Measurements from ENCODE around the gene SAMD14. TPM values are rescaled to one million over a fixed set of nuclear protein-coding genes. Genes with fewer than 3 reads are reported as not detected.

The SAMD14 gene
- total and polyA plus RNA-seq, 7 donors: 0.55 to 2.7 (median 1.0) TPM

DNA sequence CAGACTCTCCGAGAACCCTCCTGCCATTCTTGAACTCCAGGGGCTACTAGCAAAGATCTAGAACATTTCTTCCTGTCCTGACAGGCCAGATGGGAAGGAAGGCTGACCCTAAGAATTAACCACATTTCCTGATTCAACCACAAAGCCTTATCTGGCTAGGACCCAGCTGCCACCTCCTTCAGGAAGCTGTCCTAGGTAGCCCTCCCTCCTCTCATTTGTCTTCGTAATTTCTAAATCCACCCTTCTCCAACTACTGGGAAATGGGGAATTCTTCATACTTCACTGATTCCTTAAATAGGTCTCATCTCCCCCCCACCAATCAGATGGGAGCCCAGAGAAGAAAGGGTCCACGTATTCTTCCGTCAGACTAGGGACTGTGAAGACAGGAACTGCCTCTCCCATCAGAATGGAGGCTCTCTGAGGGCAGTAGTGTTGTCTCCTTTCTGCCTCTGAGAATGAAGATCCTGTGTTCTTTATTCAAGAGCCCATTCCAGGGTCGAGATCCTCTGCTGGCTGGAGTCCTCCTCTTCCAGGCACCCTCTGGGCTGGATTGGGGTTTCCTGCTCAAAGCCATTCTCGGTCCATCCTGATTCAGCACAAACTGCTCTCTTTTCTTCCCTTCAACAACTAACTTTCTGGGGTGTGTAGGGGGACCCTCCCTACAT lies 2.1 kb downstream of the SAMD14 start:
- H3K9me3 ChIP-seq: no peaks in the 10 kb centered on the region
- peaks cover 15% of the 10 kb centered on the region for H3K4me1 ChIP-seq
- WGBS, 3 donors: 59 to 75% (median 72%) methylated on average over 6 of the region's 6 CpGs
- H3K27me3 ChIP-seq (ENCODE audit: insufficient read depth in 3 of 3, low read length in 2 of 3): no peaks in the 10 kb centered on the region
- TF ChIP-seq, protein P1, sequence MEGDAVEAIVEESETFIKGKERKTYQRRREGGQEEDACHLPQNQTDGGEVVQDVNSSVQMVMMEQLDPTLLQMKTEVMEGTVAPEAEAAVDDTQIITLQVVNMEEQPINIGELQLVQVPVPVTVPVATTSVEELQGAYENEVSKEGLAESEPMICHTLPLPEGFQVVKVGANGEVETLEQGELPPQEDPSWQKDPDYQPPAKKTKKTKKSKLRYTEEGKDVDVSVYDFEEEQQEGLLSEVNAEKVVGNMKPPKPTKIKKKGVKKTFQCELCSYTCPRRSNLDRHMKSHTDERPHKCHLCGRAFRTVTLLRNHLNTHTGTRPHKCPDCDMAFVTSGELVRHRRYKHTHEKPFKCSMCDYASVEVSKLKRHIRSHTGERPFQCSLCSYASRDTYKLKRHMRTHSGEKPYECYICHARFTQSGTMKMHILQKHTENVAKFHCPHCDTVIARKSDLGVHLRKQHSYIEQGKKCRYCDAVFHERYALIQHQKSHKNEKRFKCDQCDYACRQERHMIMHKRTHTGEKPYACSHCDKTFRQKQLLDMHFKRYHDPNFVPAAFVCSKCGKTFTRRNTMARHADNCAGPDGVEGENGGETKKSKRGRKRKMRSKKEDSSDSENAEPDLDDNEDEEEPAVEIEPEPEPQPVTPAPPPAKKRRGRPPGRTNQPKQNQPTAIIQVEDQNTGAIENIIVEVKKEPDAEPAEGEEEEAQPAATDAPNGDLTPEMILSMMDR (IDR thresholded peaks at IDR 0.05): no peak
- ATAC-seq (no peak), DNase-seq (no peak)
- intact Hi-C loops (cut with DNase I): no loop called here
- no peak overlapping the region for H3K4me3 ChIP-seq
- no peaks in the 10 kb centered on the region for H3K36me3 ChIP-seq (ENCODE audit: insufficient read depth in 1 of 2, low read depth in 1 of 2)
- no peak overlapping the region for H3K27ac ChIP-seq

GRCh38 chr17:50125420-50125997 lies 4.5 kb downstream of the SAMD14 start:
- DNase-seq (no peak), ATAC-seq (no peak)
- H3K27me3 ChIP-seq (ENCODE audit: insufficient read depth in 3 of 3, low read length in 2 of 3): no peaks in the 10 kb centered on the region
- H3K9me3 ChIP-seq: no peaks in the 10 kb centered on the region
- no peak overlapping the region for H3K4me3 ChIP-seq
- no peaks in the 10 kb centered on the region for H3K36me3 ChIP-seq (ENCODE audit: insufficient read depth in 1 of 2, low read depth in 1 of 2)
- TF ChIP-seq, protein P1 (IDR thresholded peaks at IDR 0.05): no peak
- WGBS, 3 donors: 96 to 97% (median 96%) methylated on average over 4 of the region's 4 CpGs
- no peak overlapping the region for H3K27ac ChIP-seq
- intact Hi-C loops (cut with DNase I): no loop called here
- no peaks in the 10 kb centered on the region for H3K4me1 ChIP-seq

GRCh38 chr17:50123649-50124349 lies 6.2 kb downstream of the SAMD14 start:
- peak overlapping the region; percentile 4 for H3K27ac ChIP-seq
- H3K4me1 ChIP-seq: no peaks in the 10 kb centered on the region
- H3K9me3 ChIP-seq: no peaks in the 10 kb centered on the region
- H3K4me3 ChIP-seq: no peak overlapping the region
- no peaks in the 10 kb centered on the region for H3K36me3 ChIP-seq (ENCODE audit: insufficient read depth in 1 of 2, low read depth in 1 of 2)
- intact Hi-C loops (cut with DNase I): no loop called here
- DNase-seq: no peak
- H3K27me3 ChIP-seq (ENCODE audit: insufficient read depth in 3 of 3, low read length in 2 of 3): no peaks in the 10 kb centered on the region
- WGBS, 3 donors: 45 to 61% (median 48%) methylated on average over 12 of the region's 12 CpGs
- peak in 1 of 4 donors; percentile 31 for ATAC-seq
- TF ChIP-seq, protein P1 (IDR thresholded peaks at IDR 0.05): no peak

- TF ChIP-seq, protein P1 (IDR thresholded peaks at IDR 0.05): no peak
- DNase-seq (no peak), ATAC-seq (no peak)
- Histone ChIP-seq H3K27ac (no peak overlapping the region), H3K9me3 (no peaks in the 10 kb centered on the region), H3K36me3 (ENCODE audit: insufficient read depth in 1 of 2, low read depth in 1 of 2) (no peaks in the 10 kb centered on the region), H3K4me3 (no peak overlapping the region), H3K27me3 (ENCODE audit: insufficient read depth in 3 of 3, low read length in 2 of 3) (no peaks in the 10 kb centered on the region), H3K4me1 (peaks cover 2% of the 10 kb centered on the region)
- intact Hi-C loops (cut with DNase I): no loop called here
- 87 to 92% (median 90%) methylated on average over 3 of the region's 3 CpGs for WGBS, 3 donors
These were observed 7.0 kb downstream of the SAMD14 start for GRCh38 chr17:50122945-50123344.

Measured in psoas muscle (tissue), 8 donors.